ENCODE results near the gene MYOZ3. TPM values are rescaled to one million over a fixed set of nuclear protein-coding genes. Genes with fewer than 3 reads are reported as not detected.

Gene MYOZ3
- total RNA-seq, 2 experiments from 2014 or later = 0.07 to 0.21 TPM

- Mint-ChIP-seq H3K4me1 (ENCODE audit: low read depth) (peaks cover 7% of the 10 kb centered on the region), H3K36me3 (peaks cover 8% of the 10 kb centered on the region), H3K27me3 (no peaks in the 10 kb centered on the region), H3K9me3 (no peaks in the 10 kb centered on the region), H3K4me3 (no peak overlapping the region), H3K27ac (no peak overlapping the region)
- POLR2A ChIA-PET = interaction anchor here (0.7 to 0.9 kb wide), 2 partner anchors 35 to 291 kb away, joined by 3 to 4 read pairs; partner anchors contain the start of gene CD74
- intact Hi-C loops (cut with micrococcal nuclease) = loop anchor here (5.0 kb wide), 3 partner anchors 141 to 449 kb away; no protein-coding TSS in a partner anchor
- CTCF ChIA-PET = interaction anchor here (0.9 to 1.8 kb wide), 4 partner anchors 75 to 145 kb away, joined by 3 to 5 read pairs (median 3); partner anchors contain the start of genes IRGM and SMIM3
- no peak for DNase-seq
Measured at GRCh38 chr5:150703762-150704161, 42.7 kb downstream of the MYOZ3 start.

GRCh38 chr5:150706776-150707390, 45.8 kb downstream of the MYOZ3 start:
- Mint-ChIP-seq H3K4me3 (no peak overlapping the region), H3K36me3 (peaks cover 7% of the 10 kb centered on the region), H3K4me1 (ENCODE audit: low read depth) (peaks cover 7% of the 10 kb centered on the region), H3K9me3 (no peaks in the 10 kb centered on the region), H3K27me3 (no peaks in the 10 kb centered on the region), H3K27ac (no peak overlapping the region)
- ChIA-PET CTCF (interaction anchor here (0.9 kb wide), 1 partner anchor 72 kb away, joined by 3 read pairs; the partner anchor contains the start of gene SMIM3), POLR2A (interaction anchor here (1.0 kb wide), 1 partner anchor 9 kb away, joined by 3 read pairs; no protein-coding TSS in a partner anchor)
- no peak for DNase-seq
- intact Hi-C loops (cut with micrococcal nuclease) = no loop called here

- DNase-seq = no peak
- no peaks in the 10 kb centered on the region for H3K27me3 Mint-ChIP-seq
- H3K4me3 Mint-ChIP-seq = no peak overlapping the region
- intact Hi-C loops (cut with micrococcal nuclease) = no loop called here
- CTCF ChIA-PET = interaction anchor here (2.0 kb wide), 1 partner anchor 10 kb away, joined by 14 read pairs; the partner anchor contains the start of gene RBM22
- H3K4me1 Mint-ChIP-seq (ENCODE audit: low read depth) = no peaks in the 10 kb centered on the region
- POLR2A ChIA-PET = no interaction called here
- H3K36me3 Mint-ChIP-seq = peaks cover 13% of the 10 kb centered on the region
- H3K9me3 Mint-ChIP-seq = no peaks in the 10 kb centered on the region
- H3K27ac Mint-ChIP-seq = no peak overlapping the region
Measured at GRCh38 chr5:150710165-150710564, 49.1 kb downstream of the MYOZ3 start.

- no peaks in the 10 kb centered on the region for H3K4me1 Mint-ChIP-seq (ENCODE audit: low read depth)
- intact Hi-C loops (cut with micrococcal nuclease) = no loop called here
- H3K9me3 Mint-ChIP-seq = no peaks in the 10 kb centered on the region
- POLR2A ChIA-PET = no interaction called here
- H3K36me3 Mint-ChIP-seq = peaks cover 41% of the 10 kb centered on the region
- H3K4me3 Mint-ChIP-seq = no peak overlapping the region
- no peak for DNase-seq
- H3K27me3 Mint-ChIP-seq = no peaks in the 10 kb centered on the region
- no peak overlapping the region for H3K27ac Mint-ChIP-seq
- CTCF ChIA-PET = no interaction called here
Measured at GRCh38 chr5:150723845-150724244, 62.8 kb downstream of the MYOZ3 start.

Other genes with a start within 250 kb of the MYOZ3 start
- gene CD74, start 248.3 kb upstream of the MYOZ3 start, total RNA-seq = 100 to 1,000 TPM; 251 to 254 TPM
- 1,000 to 10,000 TPM; 3,748 to 3,882 TPM for gene RPS14, start 211.5 kb upstream of the MYOZ3 start, total RNA-seq
- 1 to 10 TPM; 2.5 to 2.6 TPM for gene NDST1, start 153.1 kb upstream of the MYOZ3 start, total RNA-seq
- under 1 TPM; 0.10 to 0.14 TPM for gene SYNPO, start 20.6 kb upstream of the MYOZ3 start, total RNA-seq
- 10 to 100 TPM; 59.6 to 66.4 TPM for gene RBM22, start 39.8 kb downstream of the MYOZ3 start, total RNA-seq
- gene DCTN4, start 97.8 kb downstream of the MYOZ3 start, total RNA-seq = 10 to 100 TPM; 32.2 to 32.9 TPM
- gene SMIM3, start 117.5 kb downstream of the MYOZ3 start, total RNA-seq = 10 to 100 TPM; 22.4 to 22.8 TPM
- gene IRGM, start 185.3 kb downstream of the MYOZ3 start, total RNA-seq = under 1 TPM; 0.77 to 0.88 TPM
- gene ZNF300, start 243.7 kb downstream of the MYOZ3 start, total RNA-seq = under 1 TPM; 0.67 to 0.85 TPM

All from activated CD4-positive, alpha-beta memory T cell treated with anti-CD3 and anti-CD28 coated beads for 36 hours (primary cell).